ENCODE measurements around the gene DLL1. TPM values are rescaled to one million over a fixed set of nuclear protein-coding genes. Genes with fewer than 3 reads are reported as not detected.

Gene DLL1
- total RNA-seq, 1 donor: 0.36 TPM

DNA sequence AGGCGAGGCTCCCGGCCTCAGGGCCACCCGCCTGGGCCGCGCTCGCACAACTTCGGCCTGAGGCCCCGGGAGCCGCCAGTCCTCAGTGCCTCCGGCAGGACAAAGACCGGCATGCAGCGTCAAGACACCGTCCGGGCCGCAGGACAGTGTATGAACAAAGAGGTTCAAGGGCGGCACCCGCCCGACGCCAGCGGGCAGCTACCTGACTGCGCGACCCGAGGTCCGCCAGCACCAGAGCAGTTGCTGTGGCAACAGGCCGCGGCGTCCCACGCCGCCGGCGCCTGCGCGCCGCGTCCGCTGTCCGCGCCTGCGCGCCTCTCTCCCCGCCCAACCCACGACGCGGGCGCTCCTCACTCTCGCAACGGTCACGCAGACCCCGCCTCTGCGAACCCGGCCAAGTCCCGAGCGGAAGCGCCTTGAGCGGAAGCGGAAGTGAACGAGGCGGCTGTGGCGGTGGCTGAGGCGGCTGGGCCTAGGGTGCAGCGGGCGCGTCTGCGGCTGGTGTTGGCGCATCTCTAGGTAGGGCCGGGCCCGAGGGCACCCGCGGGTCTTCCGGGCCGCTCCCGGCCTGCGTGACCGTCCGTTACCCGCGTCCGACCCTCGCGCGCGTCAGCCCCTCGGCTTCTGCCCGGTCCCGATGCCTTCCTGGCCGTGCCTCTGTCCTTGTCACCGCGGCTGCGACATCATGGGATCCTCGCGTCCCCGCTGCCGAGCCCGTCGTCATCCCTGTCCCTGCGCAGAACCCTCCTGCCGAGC is 15.6 kb upstream of the DLL1 start, which contains the start of gene FAM120B:
FAM120B (plus strand) TSS at position 435 of the 756 bp plus-strand sequence. CDS start 10,633 bp downstream, outside the sequence.
- H3K27ac ChIP-seq (ENCODE audit: low read depth, low read length): peak within 1 kb of the TSS; percentile 95
- peak; percentile 99 for DNase-seq (ENCODE audit: insufficient read length, low spot score, missing footprints)
- H3K79me2 ChIP-seq (ENCODE audit: insufficient read depth, low read length): peaks cover 58% of the 10 kb centered on the region
- H3K9me3 ChIP-seq (ENCODE audit: low read depth, low read length): no peaks in the 10 kb centered on the region
- peaks cover 32% of the 10 kb centered on the region for H4K20me1 ChIP-seq (ENCODE audit: insufficient read depth, low read length)
- H3K4me1 ChIP-seq (ENCODE audit: insufficient read depth, low read length): peaks cover 23% of the 10 kb centered on the region
- peak within 1 kb of the TSS; percentile 93 for H3K4me2 ChIP-seq (ENCODE audit: insufficient read depth, low read length)
- H3K27me3 ChIP-seq (ENCODE audit: insufficient read depth, low read length): no peaks in the 10 kb centered on the region
- H2AFZ ChIP-seq (ENCODE audit: low read length): peak within 1 kb of the TSS; percentile 94
- peak within 1 kb of the TSS; percentile 99 for H3K4me3 ChIP-seq (ENCODE audit: insufficient read depth, low read length)
- no peak for TF ChIP-seq CTCF (IDR thresholded peaks at IDR 0.05; ENCODE audit: extremely low read depth, low read depth, low read length)
- H3K36me3 ChIP-seq (ENCODE audit: insufficient read depth, low read length): no peaks in the 10 kb centered on the region

DNA sequence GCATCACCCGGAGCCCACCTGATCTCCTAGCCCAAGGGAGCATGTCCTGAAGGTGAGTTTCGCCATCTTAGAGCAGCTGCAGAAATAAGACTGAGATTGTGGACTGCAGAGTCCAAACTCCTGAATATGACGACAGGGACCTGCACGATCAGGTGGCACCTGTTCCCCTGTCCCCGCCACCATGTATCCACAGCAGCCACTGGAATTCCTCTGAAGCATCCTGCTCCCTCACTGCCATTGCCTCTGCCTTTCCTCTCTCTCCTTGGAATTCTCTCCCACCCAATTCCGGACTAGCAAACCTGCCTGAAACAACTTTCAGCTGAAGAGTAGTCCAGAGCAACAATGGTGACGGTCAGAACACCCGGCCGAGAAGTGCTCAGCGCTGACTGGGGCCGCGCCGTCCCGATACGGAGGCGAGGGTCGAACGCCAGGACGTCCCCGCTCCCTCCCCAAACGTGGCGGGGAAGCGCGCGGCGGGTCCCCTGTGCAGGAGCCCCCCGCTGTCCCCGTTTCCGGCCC is 15.0 kb upstream of the DLL1 start:
- H3K4me3 ChIP-seq (ENCODE audit: insufficient read depth, low read length): peak overlapping the region; percentile 99
- peaks cover 30% of the 10 kb centered on the region for H4K20me1 ChIP-seq (ENCODE audit: insufficient read depth, low read length)
- H3K36me3 ChIP-seq (ENCODE audit: insufficient read depth, low read length): no peaks in the 10 kb centered on the region
- peaks cover 23% of the 10 kb centered on the region for H3K4me1 ChIP-seq (ENCODE audit: insufficient read depth, low read length)
- DNase-seq (ENCODE audit: insufficient read length, low spot score, missing footprints): peak; percentile 71
- H2AFZ ChIP-seq (ENCODE audit: low read length): peak overlapping the region; percentile 94
- no peaks in the 10 kb centered on the region for H3K9me3 ChIP-seq (ENCODE audit: low read depth, low read length)
- TF ChIP-seq CTCF (IDR thresholded peaks at IDR 0.05; ENCODE audit: extremely low read depth, low read depth, low read length): no peak
- H3K27me3 ChIP-seq (ENCODE audit: insufficient read depth, low read length): no peaks in the 10 kb centered on the region
- H3K4me2 ChIP-seq (ENCODE audit: insufficient read depth, low read length): peak overlapping the region; percentile 93
- peaks cover 52% of the 10 kb centered on the region for H3K79me2 ChIP-seq (ENCODE audit: insufficient read depth, low read length)
- peak overlapping the region; percentile 56 for H3K27ac ChIP-seq (ENCODE audit: low read depth, low read length)

DNA sequence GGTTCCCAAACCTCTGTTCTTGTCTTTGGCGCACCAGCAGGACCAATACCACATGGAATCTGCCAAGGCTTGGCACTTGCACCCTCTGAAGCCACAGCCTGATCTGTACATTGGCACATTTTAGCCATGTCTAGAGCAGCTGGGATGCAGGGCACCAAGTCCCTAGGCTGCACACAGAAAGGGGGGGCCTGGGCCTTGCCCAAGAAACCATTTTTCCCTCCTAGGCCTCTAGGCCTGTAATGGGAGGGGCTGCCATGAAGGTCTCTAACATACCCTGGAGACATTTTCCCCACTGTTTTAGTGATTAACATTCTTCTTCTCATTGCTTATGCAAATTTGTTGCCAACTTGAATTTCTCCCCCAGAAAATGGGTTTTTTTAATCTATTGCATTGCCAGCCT is 10.3 kb upstream of the DLL1 start:
- Histone ChIP-seq H3K79me2 (ENCODE audit: insufficient read depth, low read length) (peaks cover 6% of the 10 kb centered on the region), H3K4me3 (ENCODE audit: insufficient read depth, low read length) (no peak overlapping the region), H3K9me3 (ENCODE audit: low read depth, low read length) (no peaks in the 10 kb centered on the region), H3K4me1 (ENCODE audit: insufficient read depth, low read length) (peaks cover 6% of the 10 kb centered on the region), H3K36me3 (ENCODE audit: insufficient read depth, low read length) (no peaks in the 10 kb centered on the region), H3K27ac (ENCODE audit: low read depth, low read length) (no peak overlapping the region), H2AFZ (ENCODE audit: low read length) (no peak overlapping the region), H3K27me3 (ENCODE audit: insufficient read depth, low read length) (peaks cover 33% of the 10 kb centered on the region), H4K20me1 (ENCODE audit: insufficient read depth, low read length) (no peaks in the 10 kb centered on the region), H3K4me2 (ENCODE audit: insufficient read depth, low read length) (no peak overlapping the region)
- no peak for DNase-seq (ENCODE audit: insufficient read length, low spot score, missing footprints)
- TF ChIP-seq CTCF (IDR thresholded peaks at IDR 0.05; ENCODE audit: extremely low read depth, low read depth, low read length): no peak

DNA sequence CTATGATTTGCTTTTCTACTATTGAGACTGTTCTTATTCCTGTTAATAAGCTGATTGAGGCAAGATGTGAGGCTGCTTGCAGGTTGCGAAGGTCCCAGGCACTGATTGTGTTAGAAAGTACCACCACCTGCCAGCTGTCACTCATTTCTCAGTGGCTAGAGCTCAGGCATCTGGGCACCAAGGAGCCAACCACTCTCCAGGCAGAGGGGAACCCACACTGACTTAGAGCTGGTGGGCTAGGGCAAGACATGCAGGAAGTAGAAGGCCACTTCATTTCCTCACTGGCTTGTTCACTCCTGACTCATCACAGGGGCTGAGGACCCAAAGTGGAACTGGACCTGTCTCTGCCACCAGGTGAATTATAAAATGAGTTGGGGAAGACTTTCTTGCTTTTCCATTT is 7.8 kb upstream of the DLL1 start:
- H3K4me2 ChIP-seq (ENCODE audit: insufficient read depth, low read length): no peak overlapping the region
- no peaks in the 10 kb centered on the region for H3K9me3 ChIP-seq (ENCODE audit: low read depth, low read length)
- no peak overlapping the region for H2AFZ ChIP-seq (ENCODE audit: low read length)
- H4K20me1 ChIP-seq (ENCODE audit: insufficient read depth, low read length): no peaks in the 10 kb centered on the region
- H3K4me1 ChIP-seq (ENCODE audit: insufficient read depth, low read length): no peaks in the 10 kb centered on the region
- no peaks in the 10 kb centered on the region for H3K36me3 ChIP-seq (ENCODE audit: insufficient read depth, low read length)
- H3K4me3 ChIP-seq (ENCODE audit: insufficient read depth, low read length): no peak overlapping the region
- no peak for DNase-seq (ENCODE audit: insufficient read length, low spot score, missing footprints)
- no peaks in the 10 kb centered on the region for H3K79me2 ChIP-seq (ENCODE audit: insufficient read depth, low read length)
- peaks cover 58% of the 10 kb centered on the region for H3K27me3 ChIP-seq (ENCODE audit: insufficient read depth, low read length)
- no peak overlapping the region for H3K27ac ChIP-seq (ENCODE audit: low read depth, low read length)
- TF ChIP-seq CTCF (IDR thresholded peaks at IDR 0.05; ENCODE audit: extremely low read depth, low read depth, low read length): no peak
